Uterus (tissue), 4 donors: ENCODE data around the gene ZNF789. TPM values are rescaled to one million over a fixed set of nuclear protein-coding genes. Genes with fewer than 3 reads are reported as not detected.

Experiments used
- DNase-seq, 2 donors: peaks; one replicate each; pipeline ENCODE4 v3.0.0-alpha.2; 2019 to 2020
- H3K27ac ChIP-seq, 2 donors: fragments of 200-600 bp; sonication (generic); 1 replicate in 1 of 2; 2 replicates in 1 of 2; pipeline ENCODE4 v1.5.1; 2016 to 2018
- H3K27me3 ChIP-seq, 2 donors: fragments of 200-600 bp; sonication (generic); one replicate each; pipeline ENCODE4 v1.5.1; 2018 to 2019; ENCODE audit warnings: control low read depth in 1 of 2
- H3K36me3 ChIP-seq, 2 donors: fragments of 200-600 bp; sonication (generic); one replicate each; pipeline ENCODE4 v1.5.1; 2019; ENCODE audit warnings: control low read depth in 1 of 2
- H3K4me1 ChIP-seq, 2 donors: fragments of 200-600 bp; sonication (generic); one replicate each; pipeline ENCODE4 v1.5.1; 2018 to 2019; ENCODE audit warnings: control low read depth in 1 of 2
- H3K4me3 ChIP-seq, 2 donors: fragments of 200-600 bp; sonication (generic); 1 replicate in 1 of 2; 2 replicates in 1 of 2; pipeline ENCODE4 v1.5.1; 2018 to 2019; ENCODE audit warnings: mild to moderate bottlenecking in 1 of 2
- H3K9me3 ChIP-seq, 2 donors: fragments of 200-600 bp; sonication (generic); one replicate each; pipeline ENCODE4 v1.5.1; 2019; ENCODE audit warnings: control low read depth in 1 of 2
- POLR2A ChIP-seq, 2 donors: fragments of 450-650 bp; IDR thresholded peaks; one replicate each; pipeline ENCODE4 v1.6.1; 2016; ENCODE audit warnings: antibody characterized with exemption in 2 of 2, mild to moderate bottlenecking in 1 of 2, moderate library complexity in 1 of 2
- intact Hi-C: fragments of 100-400 bp; cut with DNase I; formaldehyde crosslinking; loops from one replicate; pipeline ENCODE4 v1.15.1; 2023; ENCODE audit warnings: low total_unique reads
- total RNA-seq, 4 donors: library from RNA; depleted of rRNA in 3 of 4; stranded (reverse); fragments of >200 nt in 3 of 4; gene quantifications; one replicate each; pipeline versions ENCODE4 v1.1.0 to v1.2.4, GENCODE V29; 2014 to 2023
- TF ChIP-seq, protein P1 (sequence below), 4 experiments: fragments of 200-600 bp in 2 of 4; fragments of 450-650 bp in 2 of 4; sonication (generic) in 2 of 4; IDR thresholded peaks; one replicate each; pipeline ENCODE4 v1.5.1; 2016 to 2019; ENCODE audit warnings: antibody characterized with exemption in 4 of 4, mild to moderate bottlenecking in 2 of 4, moderate library complexity in 1 of 4
- donor health status: DM: yes; HTN: yes; CAD: no.

ZNF789 gene
- total RNA-seq, 4 donors from 2014 or later, result 1.5 to 24.5 (median 16.8) TPM

- H3K4me3 ChIP-seq, result no peak overlapping the region
- H3K27me3 ChIP-seq, result no peaks in the 10 kb centered on the region
- no peaks in the 10 kb centered on the region for H3K4me1 ChIP-seq
- H3K27ac ChIP-seq, result no peak overlapping the region
- intact Hi-C loops, result no loop called here
- H3K9me3 ChIP-seq, result peaks cover 0 to 11% of the 10 kb centered on the region in 2 donors
- no peaks in the 10 kb centered on the region for H3K36me3 ChIP-seq
- TF ChIP-seq, protein P1, sequence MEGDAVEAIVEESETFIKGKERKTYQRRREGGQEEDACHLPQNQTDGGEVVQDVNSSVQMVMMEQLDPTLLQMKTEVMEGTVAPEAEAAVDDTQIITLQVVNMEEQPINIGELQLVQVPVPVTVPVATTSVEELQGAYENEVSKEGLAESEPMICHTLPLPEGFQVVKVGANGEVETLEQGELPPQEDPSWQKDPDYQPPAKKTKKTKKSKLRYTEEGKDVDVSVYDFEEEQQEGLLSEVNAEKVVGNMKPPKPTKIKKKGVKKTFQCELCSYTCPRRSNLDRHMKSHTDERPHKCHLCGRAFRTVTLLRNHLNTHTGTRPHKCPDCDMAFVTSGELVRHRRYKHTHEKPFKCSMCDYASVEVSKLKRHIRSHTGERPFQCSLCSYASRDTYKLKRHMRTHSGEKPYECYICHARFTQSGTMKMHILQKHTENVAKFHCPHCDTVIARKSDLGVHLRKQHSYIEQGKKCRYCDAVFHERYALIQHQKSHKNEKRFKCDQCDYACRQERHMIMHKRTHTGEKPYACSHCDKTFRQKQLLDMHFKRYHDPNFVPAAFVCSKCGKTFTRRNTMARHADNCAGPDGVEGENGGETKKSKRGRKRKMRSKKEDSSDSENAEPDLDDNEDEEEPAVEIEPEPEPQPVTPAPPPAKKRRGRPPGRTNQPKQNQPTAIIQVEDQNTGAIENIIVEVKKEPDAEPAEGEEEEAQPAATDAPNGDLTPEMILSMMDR (IDR thresholded peaks at IDR 0.05), result no peak
- TF ChIP-seq POLR2A (IDR thresholded peaks at IDR 0.05), result no peak
- no peak for DNase-seq
Observed at GRCh38 chr7:99489235-99489634, 16.5 kb downstream of the ZNF789 start.

- Histone ChIP-seq H3K36me3 (no peaks in the 10 kb centered on the region), H3K27ac (no peak overlapping the region), H3K27me3 (no peaks in the 10 kb centered on the region), H3K4me3 (no peak overlapping the region), H3K4me1 (no peaks in the 10 kb centered on the region), H3K9me3 (peaks cover 0 to 19% of the 10 kb centered on the region in 2 donors)
- intact Hi-C loops, result no loop called here
- TF ChIP-seq, protein P1 (IDR thresholded peaks at IDR 0.05), result no peak
- TF ChIP-seq POLR2A (IDR thresholded peaks at IDR 0.05), result no peak
- DNase-seq, result no peak
Observed at GRCh38 chr7:99490878-99491277, 18.2 kb downstream of the ZNF789 start.

GRCh38 chr7:99493823-99494222 lies 21.1 kb downstream of the ZNF789 start:
- intact Hi-C loops, result no loop called here
- Histone ChIP-seq H3K27me3 (no peaks in the 10 kb centered on the region), H3K27ac (no peak overlapping the region), H3K9me3 (peaks cover 0 to 19% of the 10 kb centered on the region in 2 donors), H3K4me1 (no peaks in the 10 kb centered on the region), H3K4me3 (no peak overlapping the region), H3K36me3 (no peaks in the 10 kb centered on the region)
- no peak for TF ChIP-seq POLR2A (IDR thresholded peaks at IDR 0.05)
- TF ChIP-seq, protein P1 (IDR thresholded peaks at IDR 0.05), result no peak
- no peak for DNase-seq

- no peak for TF ChIP-seq POLR2A (IDR thresholded peaks at IDR 0.05)
- TF ChIP-seq, protein P1 (IDR thresholded peaks at IDR 0.05), result no peak
- peak overlapping the region in 1 of 2 donors; percentile 81 for H3K4me3 ChIP-seq
- H3K9me3 ChIP-seq, result peaks cover 0 to 19% of the 10 kb centered on the region in 2 donors
- peaks cover 0 to 4% of the 10 kb centered on the region in 2 donors for H3K4me1 ChIP-seq
- intact Hi-C loops, result no loop called here
- H3K27ac ChIP-seq, result no peak overlapping the region
- no peaks in the 10 kb centered on the region for H3K36me3 ChIP-seq
- DNase-seq, result no peak
- no peaks in the 10 kb centered on the region for H3K27me3 ChIP-seq
Observed at GRCh38 chr7:99497766-99498545, 25.3 kb downstream of the ZNF789 start.

GRCh38 chr7:99498546-99498944 lies 25.9 kb downstream of the ZNF789 start:
- no peak for DNase-seq

More at GRCh38 chr7:99498546-99498944, 25.9 kb downstream of the ZNF789 start:
- Histone ChIP-seq H3K9me3 (peaks cover 0 to 14% of the 10 kb centered on the region in 2 donors), H3K36me3 (no peaks in the 10 kb centered on the region), H3K4me3 (peak overlapping the region; percentile 81 to 84), H3K27me3 (no peaks in the 10 kb centered on the region), H3K4me1 (peaks cover 0 to 4% of the 10 kb centered on the region in 2 donors), H3K27ac (peak overlapping the region in 1 of 2 donors; percentile 92)
- intact Hi-C loops, result no loop called here
- no peak for TF ChIP-seq POLR2A (IDR thresholded peaks at IDR 0.05)
- TF ChIP-seq, protein P1 (IDR thresholded peaks at IDR 0.05), result no peak
